T-cell (primary cell): Measurements from ENCODE around the gene LATS1. TPM values are rescaled to one million over a fixed set of nuclear protein-coding genes. Genes with fewer than 3 reads are reported as not detected.

Source experiments
- ATAC-seq, 4 experiments: fragments of 200-7000 bp in 3 of 4; fragments of 150-1000 bp in 1 of 4; cut with Tn5 transposase; replicated peaks in 1 of 4; 1 replicate in 3 of 4; 2 replicates in 1 of 4; pipeline ENCODE4 v1.10.0; 2021; ENCODE audit warnings: moderate library complexity in 3 of 4, mild to moderate bottlenecking in 2 of 4, moderate number of reproducible peaks in 1 of 4
- CTCF ChIA-PET, 2 donors: fragments of 300-600 bp; sonication (Branson Sonifier 250); formaldehyde crosslinking; loops; one replicate each; lab custom pipeline; 2022; ENCODE audit warnings: antibody characterized with exemption in 2 of 2; lab: Charles Lee
- POLR2A ChIA-PET, 2 donors: fragments of 300-600 bp; sonication (Branson Sonifier 250); formaldehyde crosslinking; loops; one replicate each; lab custom pipeline; 2022; ENCODE audit warnings: antibody characterized with exemption in 2 of 2; lab: Charles Lee
- DNase-seq, 35 experiments: peaks; one replicate each; pipeline versions ENCODE4 v3.0.0 to v3.0.0-alpha.2; 2013 to 2023
- H3K27ac ChIP-seq: one replicate; pipeline ENCODE4 v1.5.1; 2013; ENCODE audit warnings: low read length
- H3K27me3 ChIP-seq, 2 experiments: replicated peaks in 1 of 2; 1 replicate in 1 of 2; 2 replicates in 1 of 2; pipeline versions ENCODE4 v1.6.1 to v1.7.0; 2013; ENCODE audit warnings: low read length in 1 of 2, mixed read lengths in 1 of 2; ENCODE audit not compliant: control insufficient read depth in 2 of 2, insufficient read depth in 2 of 2; ENCODE audit errors: extremely low read depth in 1 of 2
- H3K36me3 ChIP-seq, 2 donors: 1 replicate in 1 of 2; 2 replicates in 1 of 2; pipeline versions ENCODE4 v1.6.1 to v1.7.0; 2013; ENCODE audit warnings: low read length in 1 of 2; ENCODE audit not compliant: control insufficient read depth in 2 of 2, insufficient read depth in 1 of 2; ENCODE audit errors: extremely low read depth in 1 of 2
- H3K4me1 ChIP-seq, 2 experiments: 1 replicate in 1 of 2; 2 replicates in 1 of 2; pipeline versions ENCODE4 v1.6.1 to v1.7.0; 2013; ENCODE audit warnings: low read length in 2 of 2, mixed read lengths in 1 of 2; ENCODE audit not compliant: insufficient read depth in 2 of 2, control insufficient read depth in 1 of 2; ENCODE audit errors: extremely low read depth in 1 of 2
- H3K4me3 ChIP-seq, 2 donors: 1 replicate in 1 of 2; 2 replicates in 1 of 2; pipeline versions ENCODE4 v1.5.1 to v1.7.0; 2013; ENCODE audit warnings: mild to moderate bottlenecking in 2 of 2, low read length in 1 of 2, moderate library complexity in 1 of 2; ENCODE audit not compliant: control insufficient read depth in 1 of 2; ENCODE audit errors: extremely low read depth in 1 of 2
- H3K9me3 ChIP-seq: 2 replicates; pipeline ENCODE4 v1.7.0; 2013
- H3K27ac Mint-ChIP-seq, 2 donors: one replicate each; pipeline ENCODE4 v1.8.0; 2020 to 2021; ENCODE audit warnings: mild to moderate bottlenecking in 2 of 2, mixed read lengths in 2 of 2
- H3K27me3 Mint-ChIP-seq, 2 donors: one replicate each; pipeline ENCODE4 v1.8.0; 2021 to 2022; ENCODE audit warnings: mixed read lengths in 2 of 2
- H3K36me3 Mint-ChIP-seq: one replicate; pipeline ENCODE4 v1.8.0; 2021; ENCODE audit warnings: mixed read lengths
- H3K4me1 Mint-ChIP-seq, 3 donors: one replicate each; pipeline ENCODE4 v1.8.0; 2020 to 2022; ENCODE audit warnings: mixed read lengths in 3 of 3, mild to moderate bottlenecking in 1 of 3
- H3K4me3 Mint-ChIP-seq, 3 donors: one replicate each; pipeline ENCODE4 v1.8.0; 2020 to 2022; ENCODE audit warnings: mild to moderate bottlenecking in 3 of 3, mixed read lengths in 3 of 3, moderate library complexity in 3 of 3
- H3K9me3 Mint-ChIP-seq, 3 donors: one replicate each; pipeline ENCODE4 v1.8.0; 2020 to 2022; ENCODE audit warnings: mixed read lengths in 3 of 3
- WGBS: methylation state at CpG from one replicate; pipeline ENCODE4 v1.1.5; 2013; ENCODE audit warnings: missing lambda C conversion rate; ENCODE audit not compliant: insufficient coverage; 5-methylcytosine and 5-hydroxymethylcytosine counted together
- total RNA-seq, 35 experiments: library from RNA in 6 of 35; stranded (reverse) in 6 of 35; fragments of 120-200 nt in 1 of 35; gene quantifications; one replicate each; pipeline versions ENCODE4 v1.2.1 to v1.2.4 and lab custom pipeline; 2013 to 2026

Gene LATS1
- total RNA-seq, 5 donors from 2014 or later (not counting 1 experiment from before 2014, with no cell fraction given), result 38.0 to 43.3 (median 39.2) TPM

GRCh38 chr6:149628875-149629510 lies 88.9 kb downstream of the LATS1 start:
- POLR2A ChIA-PET, result no interaction called here
- H3K9me3 Mint-ChIP-seq, result no peaks in the 10 kb centered on the region
- peaks cover 35% of the 10 kb centered on the region for H3K36me3 Mint-ChIP-seq
- no peaks in the 10 kb centered on the region for H3K27me3 Mint-ChIP-seq
- H3K4me3 Mint-ChIP-seq, result no peak overlapping the region
- Histone ChIP-seq H3K4me1 (no peaks in the 10 kb centered on the region), H3K4me3 (no peak overlapping the region), H3K27me3 (no peaks in the 10 kb centered on the region), H3K9me3 (no peaks in the 10 kb centered on the region), H3K36me3 (peaks cover 3 to 35% of the 10 kb centered on the region in 2 donors), H3K27ac (no peak overlapping the region)
- no peak for ATAC-seq
- WGBS, result no CpG with 5 or more reads among the region's 4 CpGs
- CTCF ChIA-PET, result no interaction called here
- no peak for DNase-seq
- peaks cover 0 to 12% (median 0%) of the 10 kb centered on the region in 3 donors for H3K4me1 Mint-ChIP-seq
- H3K27ac Mint-ChIP-seq, result peak overlapping the region in 1 of 2 donors; percentile 3

- Mint-ChIP-seq H3K27ac (no peak overlapping the region), H3K27me3 (no peaks in the 10 kb centered on the region), H3K4me1 (peaks cover 0 to 12% (median 0%) of the 10 kb centered on the region in 3 donors), H3K9me3 (no peaks in the 10 kb centered on the region), H3K4me3 (no peak overlapping the region), H3K36me3 (peaks cover 41% of the 10 kb centered on the region)
- ATAC-seq, result no peak
- Histone ChIP-seq H3K36me3 (peaks cover 3 to 43% of the 10 kb centered on the region in 2 donors), H3K27me3 (no peaks in the 10 kb centered on the region), H3K27ac (no peak overlapping the region), H3K4me1 (no peaks in the 10 kb centered on the region), H3K9me3 (no peaks in the 10 kb centered on the region), H3K4me3 (no peak overlapping the region)
- ChIA-PET CTCF (interaction anchor here in 1 of 2 donors (0.6 kb wide), 1 partner anchor 882 kb away, joined by 3 read pairs; no protein-coding TSS in a partner anchor), POLR2A (interaction anchor here (0.6 kb wide), 2 partner anchors 8 to 71 kb away, joined by 3 read pairs; no protein-coding TSS in a partner anchor)
- DNase-seq, result no peak
These were observed 90.2 kb downstream of the LATS1 start for GRCh38 chr6:149627672-149628071.

- ATAC-seq (no peak), DNase-seq (no peak)
- POLR2A ChIA-PET, result interaction anchor here in 1 of 2 donors (0.7 kb wide), 1 partner anchor 54 kb away, joined by 4 read pairs; no protein-coding TSS in a partner anchor
- Mint-ChIP-seq H3K9me3 (peaks cover 0 to 5% (median 4%) of the 10 kb centered on the region in 3 donors), H3K27me3 (no peaks in the 10 kb centered on the region), H3K4me3 (no peak overlapping the region), H3K36me3 (peaks cover 61% of the 10 kb centered on the region), H3K4me1 (peaks cover 3 to 8% (median 7%) of the 10 kb centered on the region in 3 donors), H3K27ac (no peak overlapping the region)
- CTCF ChIA-PET, result interaction anchor here in 1 of 2 donors (0.5 kb wide), 1 partner anchor 212 kb away, joined by 5 read pairs; no protein-coding TSS in a partner anchor
- Histone ChIP-seq H3K36me3 (peaks cover 0 to 19% of the 10 kb centered on the region in 2 donors), H3K27ac (no peak overlapping the region), H3K9me3 (peaks cover 2% of the 10 kb centered on the region), H3K4me3 (no peak overlapping the region), H3K27me3 (no peaks in the 10 kb centered on the region), H3K4me1 (no peaks in the 10 kb centered on the region)
- no CpG with 5 or more reads among the region's 5 CpGs for WGBS
These were observed 102.1 kb downstream of the LATS1 start for GRCh38 chr6:149615805-149616204.

- no peak overlapping the region for H3K4me3 Mint-ChIP-seq
- Histone ChIP-seq H3K9me3 (peaks cover 2% of the 10 kb centered on the region), H3K4me1 (peaks cover 0 to under 1% of the 10 kb centered on the region in 2 experiments), H3K27ac (no peak overlapping the region), H3K4me3 (no peak overlapping the region), H3K36me3 (peaks cover 0 to 14% of the 10 kb centered on the region in 2 donors), H3K27me3 (no peaks in the 10 kb centered on the region)
- H3K36me3 Mint-ChIP-seq, result peaks cover 53% of the 10 kb centered on the region
- ATAC-seq (no peak), DNase-seq (no peak)
- POLR2A ChIA-PET, result no interaction called here
- no peak overlapping the region for H3K27ac Mint-ChIP-seq
- WGBS, result 90% methylated on average over 2 of the region's 4 CpGs
- H3K4me1 Mint-ChIP-seq, result peaks cover 9 to 23% (median 13%) of the 10 kb centered on the region in 3 donors
- H3K27me3 Mint-ChIP-seq, result no peaks in the 10 kb centered on the region
- H3K9me3 Mint-ChIP-seq, result peaks cover 0 to 5% (median 4%) of the 10 kb centered on the region in 3 donors
- CTCF ChIA-PET, result interaction anchor here in 1 of 2 donors (0.7 kb wide), 1 partner anchor 75 kb away, joined by 3 read pairs; no protein-coding TSS in a partner anchor
These were observed 103.6 kb downstream of the LATS1 start for GRCh38 chr6:149614337-149614736.

GRCh38 chr6:149608381-149608982 lies 109.4 kb downstream of the LATS1 start:
- H3K36me3 ChIP-seq, result peaks cover 0 to 8% of the 10 kb centered on the region in 2 donors
- Mint-ChIP-seq H3K36me3 (peaks cover 28% of the 10 kb centered on the region), H3K4me1 (peaks cover 16 to 29% (median 17%) of the 10 kb centered on the region in 3 donors), H3K9me3 (peaks cover 0 to 5% (median 4%) of the 10 kb centered on the region in 3 donors), H3K27ac (peak overlapping the region in 1 of 2 donors; percentile 80), H3K27me3 (no peaks in the 10 kb centered on the region), H3K4me3 (peak overlapping the region in 1 of 3 donors; percentile 63)
- DNase-seq (no peak), ATAC-seq (no peak)
- peaks cover 2 to 8% of the 10 kb centered on the region in 2 experiments for H3K4me1 ChIP-seq
- ChIA-PET POLR2A (interaction anchor here in 1 of 2 donors (0.6 kb wide), 1 partner anchor 11 kb away, joined by 5 read pairs; no protein-coding TSS in a partner anchor), CTCF (no interaction called here)
- H3K4me3 ChIP-seq, result no peak overlapping the region
- no peaks in the 10 kb centered on the region for H3K9me3 ChIP-seq
- WGBS, result 92% methylated on average over 4 of the region's 7 CpGs
- no peak overlapping the region for H3K27ac ChIP-seq
- H3K27me3 ChIP-seq, result no peaks in the 10 kb centered on the region
